G401 (cell line): ENCODE results near the gene NBEAL2. TPM values are rescaled to one million over a fixed set of nuclear protein-coding genes. Genes with fewer than 3 reads are reported as not detected.

Source experiments
- total RNA-seq: library from RNA; depleted of rRNA; stranded (reverse); fragments of >200 nt; shearing (Covaris generic); gene quantifications from 2 replicates; pipeline ENCODE4 v1.2.3, GENCODE V29; 2014; rRNA removed

Gene NBEAL2
- total RNA-seq, 1 experiment from 2014 or later = 27.2 TPM

Other genes with a start within 250 kb of the NBEAL2 start
- gene MYL3, start 116.2 kb upstream of the NBEAL2 start, total RNA-seq = 5.8 and 7.4 TPM in 2 replicates
- gene PTH1R, start 101.9 kb upstream of the NBEAL2 start, total RNA-seq = 14.8 and 23.6 TPM in 2 replicates
- gene CCDC12, start 2.9 kb upstream of the NBEAL2 start, total RNA-seq = 31.0 and 37.7 TPM in 2 replicates
- 22.2 and 37.0 TPM in 2 replicates for gene SETD2, start 184.4 kb downstream of the NBEAL2 start, total RNA-seq